Uterus (tissue), 2 donors: ENCODE measurements around the gene FERMT3.

Experiments
- CTCF ChIP-seq, 4 experiments: fragments of 200-600 bp in 2 of 4; fragments of 450-650 bp in 2 of 4; sonication (generic) in 2 of 4; IDR thresholded peaks; one replicate each; pipeline ENCODE4 v1.5.1; 2016 to 2019; ENCODE audit warnings: antibody characterized with exemption in 4 of 4, mild to moderate bottlenecking in 2 of 4, moderate library complexity in 1 of 4
- POLR2A ChIP-seq, 2 donors: fragments of 450-650 bp; IDR thresholded peaks; one replicate each; pipeline ENCODE4 v1.6.1; 2016; ENCODE audit warnings: antibody characterized with exemption in 2 of 2, mild to moderate bottlenecking in 1 of 2, moderate library complexity in 1 of 2

GRCh38 chr11:64208086-64208795, 1.7 kb downstream of the FERMT3 start:
- TF ChIP-seq CTCF (IDR thresholded peaks at IDR 0.05), result no peak
- no peak for TF ChIP-seq POLR2A (IDR thresholded peaks at IDR 0.05)
